HepG2 (cell line): ENCODE results near the gene SPTB. TPM values are rescaled to one million over a fixed set of nuclear protein-coding genes. Genes with fewer than 3 reads are reported as not detected.

Experiments
- ATAC-seq: fragments of 200-7000 bp; cut with Tn5 transposase; 3 replicates; pipeline ENCODE4 v1.9.1; 2020; ENCODE audit warnings: mild to moderate bottlenecking, moderate library complexity
- BruUV-seq: library from RNA; stranded (reverse); fragments of 400-500 nt; replicated peaks from 2 replicates; lab custom pipeline; 2021; lab: Mats Ljungman, UMichigan
- CTCF ChIA-PET: fragments of 300-600 bp; formaldehyde crosslinking; extraction: SDS; loops from one replicate; lab custom pipeline; 2021; ENCODE audit warnings: low total read pairs, inconsistent platforms, low intra/inter-chr PET ratio; lab: Yijun Ruan, JAX
- POLR2A ChIA-PET: fragments of 350-600 bp; sonication (Branson Sonifier 250); formaldehyde crosslinking; loops from one replicate; lab custom pipeline; 2020; ENCODE audit warnings: antibody characterized with exemption, inconsistent platforms; lab: Yijun Ruan, JAX
- DNase-seq: peaks from one replicate; pipeline ENCODE4 v3.0.0-alpha.2; 2015; ENCODE audit warnings: low spot score
- FAIRE-seq: peaks from 3 replicates; lab custom pipeline; 2011; peaks lifted over from hg19 to GRCh38; lab: Jason Lieb, UNC
- H2AFZ ChIP-seq: one replicate; pipeline ENCODE4 v1.6.1; 2011; ENCODE audit warnings: low read length, inconsistent platforms
- H3K27ac ChIP-seq: fragments of 300-600 bp; 3 replicates; pipeline ENCODE4 v1.8.0; 2011; ENCODE audit warnings: mixed run types, mild to moderate bottlenecking, mixed read lengths, low read length, inconsistent platforms; ENCODE audit not compliant: insufficient read depth; ENCODE audit errors: extremely low read length
- H3K27me3 ChIP-seq, 2 experiments: fragments of 200-600 bp in 1 of 2; 2 replicates in 1 of 2; 3 replicates in 1 of 2; pipeline versions ENCODE4 v1.6.0 to v1.8.0; 2011; ENCODE audit warnings: low read length in 2 of 2, mild to moderate bottlenecking in 2 of 2, moderate library complexity in 2 of 2, inconsistent platforms in 1 of 2; ENCODE audit not compliant: insufficient read depth in 2 of 2, control insufficient read depth in 1 of 2
- H3K36me3 ChIP-seq, 2 experiments: fragments of 200-600 bp in 1 of 2; replicated peaks in 1 of 2; 2 replicates in 1 of 2; 3 replicates in 1 of 2; pipeline versions ENCODE4 v1.5.1 to v1.8.0; 2011; ENCODE audit warnings: low read length in 2 of 2, inconsistent platforms in 1 of 2; ENCODE audit not compliant: insufficient read depth in 2 of 2, control insufficient read depth in 1 of 2
- H3K4me1 ChIP-seq: 2 replicates; pipeline ENCODE4 v1.5.1; 2012; ENCODE audit warnings: low read length, inconsistent platforms; ENCODE audit not compliant: insufficient read depth
- H3K4me2 ChIP-seq: 2 replicates; pipeline ENCODE4 v1.6.0; 2011; ENCODE audit warnings: low read depth, low read length, inconsistent platforms
- H3K4me3 ChIP-seq, 3 experiments: fragments of 200-600 bp in 1 of 3; sonication (generic), shearing (Covaris generic) in 1 of 3; replicated peaks in 1 of 3; 2 replicates each; pipeline ENCODE4 v1.5.1; 2011 to 2016; ENCODE audit warnings: low read length in 3 of 3, inconsistent platforms in 2 of 3, low read depth in 2 of 3, mild to moderate bottlenecking in 2 of 3, control low read depth in 1 of 3, mixed read lengths in 1 of 3; ENCODE audit not compliant: insufficient read depth in 1 of 3
- H3K79me2 ChIP-seq: one replicate; pipeline ENCODE4 v1.6.1; 2011; ENCODE audit warnings: low read length, inconsistent platforms; ENCODE audit not compliant: insufficient read depth
- H3K9ac ChIP-seq: 2 replicates; pipeline ENCODE4 v1.6.0; 2011; ENCODE audit warnings: mild to moderate bottlenecking, low read depth, low read length, inconsistent platforms; ENCODE audit not compliant: insufficient read depth
- H3K9me3 ChIP-seq: 2 replicates; pipeline ENCODE4 v1.5.1; 2012; ENCODE audit warnings: mild to moderate bottlenecking, low read length
- H4K20me1 ChIP-seq: 2 replicates; pipeline ENCODE4 v1.6.0; 2011; ENCODE audit warnings: inconsistent platforms, mild to moderate bottlenecking, low read length, moderate library complexity; ENCODE audit not compliant: insufficient read depth
- KAT7 ChIP-seq: IDR thresholded peaks from 2 replicates; pipeline ENCODE4 v1.6.1; 2018; ENCODE audit warnings: borderline replicate concordance, missing compliant biosample characterization
- NFIC ChIP-seq: IDR thresholded peaks from 2 replicates; pipeline ENCODE4 v1.6.1; 2012; ENCODE audit warnings: mild to moderate bottlenecking, low read length, inconsistent platforms
- SETDB1 ChIP-seq: sonication (generic); formaldehyde crosslinking; IDR thresholded peaks from 2 replicates; pipeline ENCODE4 v1.5.1; 2020; ENCODE audit warnings: missing genetic modification reagents, mild to moderate bottlenecking, borderline replicate concordance
- SP5 ChIP-seq: IDR thresholded peaks from 2 replicates; pipeline ENCODE4 v1.6.1; 2016; ENCODE audit warnings: low read depth, borderline replicate concordance
- TSC22D2 ChIP-seq: sonication (generic); formaldehyde crosslinking; IDR thresholded peaks from 2 replicates; pipeline ENCODE4 v1.5.1; 2020; ENCODE audit warnings: missing genetic modification reagents, mild to moderate bottlenecking, borderline replicate concordance
- ZFX ChIP-seq: sonication (generic); formaldehyde crosslinking; IDR thresholded peaks from 2 replicates; pipeline ENCODE4 v1.4.0; 2020; ENCODE audit warnings: mild to moderate bottlenecking, low read depth, missing genetic modification reagents, moderate library complexity
- ZNF75D ChIP-seq: sonication (generic); formaldehyde crosslinking; IDR thresholded peaks from 2 replicates; pipeline ENCODE4 v1.8.1; 2023; ENCODE audit warnings: missing genetic modification reagents, mild to moderate bottlenecking, borderline replicate concordance
- whole genome bisulfite sequencing: methylation state at CpG from one replicate; pipeline ENCODE4 v1.1.6; 2017; ENCODE audit warnings: low lambda C conversion rate; 5-methylcytosine and 5-hydroxymethylcytosine counted together
- in situ Hi-C: cut with HindIII; loops from 2 replicates; pipeline ENCODE4 v1.10.0; 2017; ENCODE audit warnings: low pct_unique_long_range_greater_than_20kb; ENCODE audit not compliant: extremely low pct_ligation_motif_present
- intact Hi-C: fragments of 100-400 bp; cut with micrococcal nuclease; formaldehyde crosslinking; loops from one replicate; pipeline ENCODE4 v1.10.0; 2022; ENCODE audit not compliant: unreplicated experiment
- polyA plus RNA-seq, 8 experiments: library from polyadenylated mRNA; depleted of rRNA in 3 of 8; stranded (reverse) in 7 of 8; unstranded in 1 of 8; fragments of >200 nt; fragmentation: Illumina TruSeq in 4 of 8; extraction: Trizol in 4 of 8; gene quantifications; 2 replicates each; pipeline versions ENCODE4 v1.2.1 to v1.2.3, GENCODE V29; 2011 to 2016; ENCODE audit warnings: low read depth in 4 of 8, missing spikeins in 1 of 8, mixed read lengths in 1 of 8; ENCODE audit not compliant: insufficient read depth in 1 of 8
- total RNA-seq, 5 experiments: library from RNA; depleted of rRNA; stranded (reverse); fragments of >200 nt; fragmentation: Illumina TruSeq; extraction: Trizol; gene quantifications; 2 replicates each; pipeline ENCODE4 v1.2.3, GENCODE V29; 2016; ENCODE audit warnings: low read depth in 1 of 5
- TF ChIP-seq, protein P1 (sequence below): sonication (generic); formaldehyde crosslinking; IDR thresholded peaks from 2 replicates; pipeline ENCODE4 v1.5.0; 2020; ENCODE audit warnings: missing genetic modification reagents
- TF ChIP-seq, protein P2 (sequence below): sonication (generic); formaldehyde crosslinking; IDR thresholded peaks from 2 replicates; pipeline ENCODE4 v1.5.1; 2020; ENCODE audit warnings: mild to moderate bottlenecking, moderate library complexity, missing genetic modification reagents

SPTB gene
- total and polyA plus RNA-seq, 2 of the 13 experiments (the other 11 are each of a cell fraction or from before 2014, with no cell fraction given) = 0.01 to 0.02 TPM

DNA sequence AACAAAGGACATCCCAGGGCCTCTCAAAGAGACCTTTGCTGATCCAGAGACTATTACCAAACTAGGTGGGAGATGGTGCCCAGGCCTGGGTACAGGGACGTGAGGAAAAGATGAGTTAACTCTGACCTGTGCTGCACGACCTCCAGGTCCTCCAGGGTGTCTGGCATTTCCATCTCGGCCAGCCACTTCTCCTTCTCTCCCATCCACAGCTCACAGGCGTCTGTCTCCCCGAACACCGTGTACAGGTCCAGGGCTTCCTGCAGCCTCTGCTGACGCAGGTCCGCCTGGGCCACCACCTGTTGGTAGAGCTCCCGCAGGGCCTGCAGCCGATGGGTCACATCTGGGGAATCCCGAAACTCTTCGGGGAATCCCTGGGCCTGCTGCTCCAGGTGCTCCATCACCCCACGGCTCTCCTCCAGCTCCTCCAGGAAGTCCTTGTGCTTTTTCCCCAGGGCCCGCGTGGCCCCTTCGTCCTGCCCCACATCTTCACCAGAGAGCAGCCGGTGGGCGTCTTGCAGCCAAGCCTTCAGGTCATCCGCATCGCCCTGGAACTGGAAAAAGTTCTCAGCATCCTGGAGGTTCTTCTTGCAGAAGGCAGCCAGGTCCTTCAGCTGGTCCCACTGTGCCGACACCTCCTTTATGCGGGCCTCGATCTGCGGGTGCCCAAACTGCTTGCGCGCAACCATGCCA is 86.7 kb downstream of the SPTB start:
- WGBS = 65% methylated on average over 14 of the region's 26 CpGs
- TF ChIP-seq NFIC (no peak), ZNF75D (CRISPR knock-in tag) (no peak), ZFX (CRISPR knock-in tag) (no peak), TSC22D2 (no peak), SETDB1 (CRISPR knock-in tag) (no peak), KAT7 (no peak), SP5 (no peak)
- TF ChIP-seq, protein P1, sequence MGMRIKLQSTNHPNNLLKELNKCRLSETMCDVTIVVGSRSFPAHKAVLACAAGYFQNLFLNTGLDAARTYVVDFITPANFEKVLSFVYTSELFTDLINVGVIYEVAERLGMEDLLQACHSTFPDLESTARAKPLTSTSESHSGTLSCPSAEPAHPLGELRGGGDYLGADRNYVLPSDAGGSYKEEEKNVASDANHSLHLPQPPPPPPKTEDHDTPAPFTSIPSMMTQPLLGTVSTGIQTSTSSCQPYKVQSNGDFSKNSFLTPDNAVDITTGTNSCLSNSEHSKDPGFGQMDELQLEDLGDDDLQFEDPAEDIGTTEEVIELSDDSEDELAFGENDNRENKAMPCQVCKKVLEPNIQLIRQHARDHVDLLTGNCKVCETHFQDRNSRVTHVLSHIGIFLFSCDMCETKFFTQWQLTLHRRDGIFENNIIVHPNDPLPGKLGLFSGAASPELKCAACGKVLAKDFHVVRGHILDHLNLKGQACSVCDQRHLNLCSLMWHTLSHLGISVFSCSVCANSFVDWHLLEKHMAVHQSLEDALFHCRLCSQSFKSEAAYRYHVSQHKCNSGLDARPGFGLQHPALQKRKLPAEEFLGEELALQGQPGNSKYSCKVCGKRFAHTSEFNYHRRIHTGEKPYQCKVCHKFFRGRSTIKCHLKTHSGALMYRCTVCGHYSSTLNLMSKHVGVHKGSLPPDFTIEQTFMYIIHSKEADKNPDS (CRISPR knock-in tag) = no peak
- TF ChIP-seq, protein P2, sequence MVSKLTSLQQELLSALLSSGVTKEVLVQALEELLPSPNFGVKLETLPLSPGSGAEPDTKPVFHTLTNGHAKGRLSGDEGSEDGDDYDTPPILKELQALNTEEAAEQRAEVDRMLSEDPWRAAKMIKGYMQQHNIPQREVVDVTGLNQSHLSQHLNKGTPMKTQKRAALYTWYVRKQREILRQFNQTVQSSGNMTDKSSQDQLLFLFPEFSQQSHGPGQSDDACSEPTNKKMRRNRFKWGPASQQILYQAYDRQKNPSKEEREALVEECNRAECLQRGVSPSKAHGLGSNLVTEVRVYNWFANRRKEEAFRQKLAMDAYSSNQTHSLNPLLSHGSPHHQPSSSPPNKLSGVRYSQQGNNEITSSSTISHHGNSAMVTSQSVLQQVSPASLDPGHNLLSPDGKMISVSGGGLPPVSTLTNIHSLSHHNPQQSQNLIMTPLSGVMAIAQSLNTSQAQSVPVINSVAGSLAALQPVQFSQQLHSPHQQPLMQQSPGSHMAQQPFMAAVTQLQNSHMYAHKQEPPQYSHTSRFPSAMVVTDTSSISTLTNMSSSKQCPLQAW = no peak
- Histone ChIP-seq H2AFZ (no peak overlapping the region), H3K36me3 (no peaks in the 10 kb centered on the region), H3K27me3 (peaks cover 3 to 22% of the 10 kb centered on the region in 2 experiments; a peak in 4 of 5 replicates), H3K4me3 (no peak overlapping the region), H4K20me1 (no peaks in the 10 kb centered on the region), H3K4me2 (no peak overlapping the region), H3K9me3 (no peaks in the 10 kb centered on the region), H3K9ac (no peak overlapping the region), H3K27ac (no peak overlapping the region), H3K4me1 (no peaks in the 10 kb centered on the region), H3K79me2 (no peaks in the 10 kb centered on the region)
- no TSS peak for BruUV-seq
- no peak for FAIRE-seq
- ChIA-PET POLR2A (no interaction called here), CTCF (no interaction called here)
- ATAC-seq = no peak; the same call in 2 of the 3 replicates
- intact Hi-C loops (no loop called here), in situ Hi-C loops (no loop called here)
- no peak for DNase-seq
